HG03469 (cell line): ENCODE measurements around the gene WNT5A.

Experiments
- ATAC-seq: cut with Tn5 transposase; IDR thresholded peaks from one replicate; pipeline ENCODE4 v1.9.1; 2021; ENCODE audit warnings: mild to moderate bottlenecking, moderate library complexity, moderate number of reproducible peaks; ENCODE audit not compliant: unreplicated experiment

The WNT5A gene

DNA sequence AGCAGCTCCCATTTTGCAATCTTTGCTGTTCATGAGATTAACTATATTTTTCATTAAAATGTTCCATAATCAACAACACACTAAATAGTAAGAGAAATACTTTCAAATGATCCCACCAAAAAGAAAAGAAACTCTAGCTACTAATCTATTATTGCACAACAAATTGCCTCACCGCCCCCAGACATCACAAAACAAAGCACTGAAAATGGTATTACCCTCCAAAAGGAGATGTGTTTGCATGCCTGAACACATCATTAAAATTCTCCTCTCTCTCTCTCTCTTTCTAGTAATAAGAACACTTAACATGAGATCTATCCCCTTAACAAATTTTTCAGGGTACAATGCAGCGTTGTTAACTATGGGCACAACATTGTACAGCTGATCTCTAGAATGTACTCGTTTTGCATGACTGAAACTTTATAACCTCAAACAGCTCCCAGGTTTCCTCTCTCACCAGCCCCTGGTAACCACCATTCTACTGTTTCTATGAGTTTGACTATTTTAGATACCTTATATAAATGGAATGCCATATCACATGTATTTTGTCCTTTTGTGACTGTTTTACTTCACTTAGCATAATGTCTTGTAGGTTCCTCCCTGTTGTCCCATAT lies 33.1 kb downstream of the WNT5A start:
- no peak for ATAC-seq

DNA sequence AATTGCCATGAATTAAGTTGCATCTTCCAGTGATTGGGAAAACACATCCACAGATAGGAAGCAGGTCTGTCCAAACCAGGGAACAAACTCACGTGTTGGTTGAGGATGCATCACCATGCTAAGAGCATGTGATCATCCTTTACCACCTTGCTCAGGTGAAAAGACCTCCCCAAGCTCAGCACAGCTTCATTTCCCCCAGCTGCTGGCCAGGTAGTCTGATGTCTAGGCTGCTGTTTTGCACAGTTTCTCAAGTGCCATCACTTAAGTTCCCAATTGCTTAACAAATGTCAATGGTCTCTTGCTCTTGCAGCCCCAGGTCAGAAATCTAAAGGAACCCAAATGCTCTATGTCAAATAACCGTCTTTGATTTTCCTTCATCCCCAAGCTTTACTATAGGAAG lies 34.2 kb downstream of the WNT5A start:
- ATAC-seq, result no peak

- no peak for ATAC-seq
Observed at GRCh38 chr3:55449527-55449926, 37.6 kb downstream of the WNT5A start.

DNA sequence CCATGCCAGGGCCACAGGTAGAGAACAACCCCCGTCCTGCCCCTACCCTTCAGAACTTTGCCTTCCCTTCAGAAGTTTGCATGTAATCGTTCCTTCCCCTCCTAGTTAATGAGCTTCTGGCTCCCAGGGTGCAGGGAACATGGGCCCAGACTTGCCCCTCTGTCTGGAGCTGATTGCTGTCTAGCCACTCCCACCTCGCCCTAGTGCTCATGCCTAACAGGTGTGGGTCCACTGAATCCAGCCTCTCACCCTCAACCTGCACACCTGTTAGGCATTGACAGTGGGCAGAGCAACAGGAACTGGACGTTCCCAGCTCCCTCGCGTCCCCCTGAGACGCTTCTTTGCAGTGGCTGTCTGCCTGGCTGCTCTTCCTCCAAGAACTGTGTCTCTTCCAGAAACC lies 40.3 kb downstream of the WNT5A start:
- ATAC-seq, result no peak

DNA sequence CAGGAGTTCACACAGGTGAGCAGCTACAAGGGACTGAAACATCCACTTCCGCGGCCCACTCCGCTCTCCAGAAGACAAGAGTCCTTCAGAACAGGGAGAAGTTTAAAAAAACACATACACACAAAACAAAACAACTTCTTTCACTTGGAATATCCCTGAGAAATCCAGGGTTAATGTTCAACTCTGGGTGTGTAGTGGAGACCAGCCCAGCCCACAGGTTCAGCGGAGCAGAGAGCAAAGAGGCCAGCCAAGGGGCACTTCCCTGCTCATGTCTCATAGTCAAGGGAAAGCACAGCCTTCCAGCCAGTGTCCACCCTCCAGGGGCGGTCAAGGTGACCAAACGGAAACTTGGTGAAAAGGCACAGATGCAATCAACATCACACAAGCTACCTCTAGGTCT lies 41.6 kb downstream of the WNT5A start:
- ATAC-seq, result no peak

- ATAC-seq, result no peak
Observed at GRCh38 chr3:55443346-55443745, 43.8 kb downstream of the WNT5A start.

DNA sequence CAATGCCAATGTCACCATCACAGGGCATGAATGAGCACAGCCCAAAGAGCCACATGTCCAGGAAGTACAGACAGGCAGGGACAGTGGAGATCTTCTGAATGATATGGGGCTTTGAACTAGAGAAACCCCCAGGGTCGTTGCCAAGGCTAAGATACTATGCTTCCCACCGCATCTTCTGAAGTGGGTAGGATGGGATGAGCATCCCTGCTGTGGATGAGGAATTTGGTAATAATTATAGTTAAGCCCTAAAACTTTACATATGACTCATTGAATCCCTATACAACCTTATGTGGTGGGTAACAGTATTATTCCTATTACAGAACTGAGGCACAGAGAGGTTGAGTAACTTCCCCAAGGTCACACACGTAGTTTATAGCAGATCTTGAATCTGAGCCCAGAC lies 44.2 kb downstream of the WNT5A start:
- no peak for ATAC-seq

- no peak for ATAC-seq
Observed at GRCh38 chr3:55441499-55441898, 45.6 kb downstream of the WNT5A start.

- ATAC-seq, result no peak
Observed at GRCh38 chr3:55440104-55440708, 46.9 kb downstream of the WNT5A start.

DNA sequence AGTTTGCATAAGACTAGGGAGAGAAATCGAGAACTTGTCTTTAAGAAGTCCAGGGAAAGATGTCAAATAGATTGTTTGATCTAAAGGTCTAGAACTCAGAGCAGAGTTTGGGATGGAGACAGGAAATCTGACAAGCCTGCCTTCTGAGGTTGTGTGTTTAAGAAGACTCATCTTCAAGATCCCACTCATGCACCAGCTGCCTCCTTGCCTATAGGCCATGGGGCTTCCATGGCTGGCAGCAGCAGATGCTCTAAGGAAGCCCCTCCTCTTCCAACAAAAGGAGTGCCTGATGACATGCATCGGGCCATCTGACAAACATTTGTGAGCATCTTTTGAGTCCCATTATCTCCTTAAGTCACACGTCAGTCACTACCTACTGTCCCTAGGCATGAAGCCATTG lies 47.4 kb downstream of the WNT5A start:
- no peak for ATAC-seq

GRCh38 chr3:55436644-55437043 lies 50.5 kb downstream of the WNT5A start:
- no peak for ATAC-seq

DNA sequence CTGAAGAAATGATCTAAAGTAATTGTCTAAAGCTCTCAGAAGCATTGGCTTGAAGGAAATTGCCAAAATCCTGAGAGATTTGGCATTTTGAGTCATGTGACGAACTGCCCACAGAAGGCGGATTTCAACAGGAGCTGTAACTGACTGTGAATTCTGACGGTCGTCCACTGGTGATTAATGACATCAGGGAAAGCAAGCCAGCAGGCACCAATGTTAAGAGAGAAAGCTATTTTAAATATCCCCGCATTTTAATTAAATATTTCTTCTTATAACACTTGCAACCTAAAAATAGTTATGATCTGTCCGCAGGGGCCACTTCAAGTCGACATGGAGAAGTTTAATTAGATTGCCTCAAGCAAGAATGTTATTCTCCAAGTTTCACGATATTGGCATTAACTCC lies 51.6 kb downstream of the WNT5A start:
- no peak for ATAC-seq

DNA sequence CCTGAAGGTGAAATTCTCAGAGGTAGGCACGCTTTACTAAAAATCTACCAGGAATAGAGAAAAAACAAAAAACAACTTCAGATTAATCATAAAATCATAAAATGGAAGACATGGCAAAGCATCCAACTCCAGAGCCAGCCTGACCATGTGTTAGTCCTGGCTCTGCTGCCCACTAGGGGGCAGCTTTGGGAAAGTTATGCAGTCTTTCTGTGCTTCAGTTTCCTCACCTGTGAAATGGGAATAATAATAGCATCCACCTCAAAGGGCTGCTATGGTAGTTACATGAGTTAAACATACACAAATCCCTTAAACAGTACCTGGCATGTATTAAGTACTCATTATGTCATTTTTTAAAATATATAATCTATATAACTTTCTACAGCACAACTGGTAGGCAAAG lies 52.3 kb downstream of the WNT5A start:
- ATAC-seq, result peak; percentile 40

DNA sequence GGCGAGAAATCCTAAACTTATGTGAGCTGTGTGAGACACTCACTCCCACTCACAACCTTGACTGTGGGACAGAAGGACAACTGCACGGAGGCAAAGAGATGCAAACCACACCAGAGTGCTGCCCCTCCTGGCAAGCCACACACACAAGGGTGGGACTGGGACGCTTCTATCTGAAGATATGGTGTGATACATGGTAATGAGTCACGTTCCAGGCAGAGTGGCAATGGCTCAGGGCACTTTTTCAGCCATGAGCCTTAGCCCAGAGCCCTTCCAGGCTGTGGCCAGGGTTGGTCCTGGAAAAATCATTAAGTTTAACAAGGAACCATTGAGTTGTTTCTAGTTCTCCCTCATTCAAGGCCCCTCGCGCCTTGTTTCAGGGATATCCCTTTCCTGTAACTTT lies 56.1 kb downstream of the WNT5A start:
- no peak for ATAC-seq

- ATAC-seq, result no peak
Observed at GRCh38 chr3:55427739-55428138, 59.4 kb downstream of the WNT5A start.

DNA sequence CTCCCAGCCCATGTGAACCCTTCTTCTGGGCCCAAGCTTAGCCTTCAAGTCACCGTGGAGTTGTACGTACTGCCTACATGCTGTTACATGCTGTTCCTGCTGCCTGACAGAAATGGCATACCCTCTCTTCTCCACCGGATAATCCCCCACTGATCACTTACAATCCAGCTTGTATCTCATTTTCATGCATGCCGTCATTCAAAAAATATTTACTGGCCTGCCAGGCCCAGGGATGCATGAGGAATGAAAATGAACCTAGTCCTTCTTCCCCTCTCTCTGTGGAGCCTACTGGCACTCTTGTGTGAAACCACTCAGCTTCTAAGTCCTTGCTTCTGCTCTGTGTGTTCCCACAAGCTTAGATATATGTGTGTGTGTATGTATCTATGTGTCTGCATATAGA lies 60.6 kb downstream of the WNT5A start:
- ATAC-seq, result no peak

DNA sequence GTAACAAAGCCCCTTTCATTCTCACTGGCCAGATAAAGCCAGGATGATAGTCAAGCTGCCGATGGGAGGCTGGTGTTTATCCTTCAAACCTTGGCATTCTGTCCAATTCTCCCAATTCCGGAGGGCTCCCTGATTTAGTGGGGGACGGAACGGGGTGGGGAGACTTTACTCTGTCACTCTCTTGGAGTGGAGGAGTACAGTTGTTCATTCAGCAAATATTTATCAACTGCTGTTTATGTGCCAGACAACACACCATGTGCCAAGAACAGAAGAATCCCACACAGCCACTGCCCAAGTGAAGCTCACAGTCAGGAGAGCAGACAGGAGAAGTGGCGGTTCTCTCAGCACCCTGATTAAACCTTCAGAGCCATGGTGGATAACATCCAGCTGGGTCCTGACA lies 63.3 kb downstream of the WNT5A start:
- ATAC-seq, result no peak

GRCh38 chr3:55417211-55417610 lies 69.9 kb downstream of the WNT5A start:
- ATAC-seq, result no peak

- no peak for ATAC-seq
Observed at GRCh38 chr3:55416331-55416821, 70.7 kb downstream of the WNT5A start.
